GM12878 (cell line): ENCODE data around the gene P3H2. TPM values are rescaled to one million over a fixed set of nuclear protein-coding genes. Genes with fewer than 3 reads are reported as not detected.

ENCODE experiments used
- ATAC-seq: fragments of 200-7000 bp; cut with Tn5 transposase; 3 replicates; pipeline ENCODE4 v1.9.1; 2020; ENCODE audit warnings: mild to moderate bottlenecking, moderate library complexity
- BruUV-seq: library from RNA; stranded (reverse); fragments of 400-500 nt; replicated peaks from 2 replicates; lab custom pipeline; 2021; lab: Mats Ljungman, UMichigan
- CTCF ChIA-PET: fragments of 300-600 bp; sonication (Branson Sonifier 250); formaldehyde crosslinking; extraction: SDS; loops from one replicate; lab custom pipeline; 2021; ENCODE audit warnings: inconsistent platforms; lab: Yijun Ruan, JAX
- POLR2A ChIA-PET: fragments of 350-600 bp; formaldehyde crosslinking; extraction: SDS; loops from one replicate; lab custom pipeline; 2021; ENCODE audit warnings: inconsistent platforms; lab: Charles Lee
- RAD21 ChIA-PET: fragments of 300-600 bp; sonication (Branson Sonifier 250); formaldehyde crosslinking; loops from one replicate; lab custom pipeline; 2023; ENCODE audit warnings: antibody characterized with exemption; ENCODE audit not compliant: unreplicated experiment; lab: Charles Lee
- SMC1A ChIA-PET: fragments of 300-600 bp; sonication (Branson Sonifier 250); formaldehyde crosslinking; loops from one replicate; lab custom pipeline; 2023; ENCODE audit not compliant: unreplicated experiment, uncharacterized antibody; lab: Charles Lee
- DNase-seq: peaks from one replicate; pipeline ENCODE4 v3.0.0-alpha.2; 2011; ENCODE audit warnings: low read depth, low spot score
- FAIRE-seq: peaks from 3 replicates; lab custom pipeline; 2011; peaks lifted over from hg19 to GRCh38; lab: Jason Lieb, UNC
- H2AFZ ChIP-seq: 2 replicates; pipeline ENCODE4 v1.6.0; 2011; ENCODE audit warnings: low read depth, low read length, control low read depth; ENCODE audit not compliant: control insufficient read depth
- H3K27ac ChIP-seq: 2 replicates; pipeline ENCODE4 v1.5.1; 2011; ENCODE audit warnings: control low read depth; ENCODE audit not compliant: control insufficient read depth, insufficient read depth
- H3K27me3 ChIP-seq, 2 experiments: replicated peaks in 1 of 2; 2 replicates each; pipeline versions ENCODE4 v1.6.0 to v1.6.1; 2011; ENCODE audit warnings: low read length in 1 of 2; ENCODE audit not compliant: control insufficient read depth in 2 of 2, insufficient read depth in 2 of 2
- H3K36me3 ChIP-seq, 2 experiments: 2 replicates each; pipeline ENCODE4 v1.5.1; 2011; ENCODE audit warnings: low read length in 1 of 2; ENCODE audit not compliant: control insufficient read depth in 2 of 2, insufficient read depth in 2 of 2
- H3K4me1 ChIP-seq: 2 replicates; pipeline ENCODE4 v1.6.1; 2011; ENCODE audit warnings: mild to moderate bottlenecking, low read length, moderate library complexity, mixed read lengths; ENCODE audit not compliant: control insufficient read depth, insufficient read depth
- H3K4me2 ChIP-seq: 2 replicates; pipeline ENCODE4 v1.6.0; 2011; ENCODE audit warnings: control low read depth; ENCODE audit not compliant: control insufficient read depth, insufficient read depth
- H3K4me3 ChIP-seq: fragments of 200-600 bp; sonication (generic); 2 replicates; pipeline ENCODE4 v1.5.1; 2016
- H3K79me2 ChIP-seq: 2 replicates; pipeline ENCODE4 v1.6.0; 2011; ENCODE audit warnings: low read length; ENCODE audit not compliant: control insufficient read depth, insufficient read depth
- H3K9ac ChIP-seq: 2 replicates; pipeline ENCODE4 v1.8.0; 2011; ENCODE audit warnings: low read length, control low read depth, mixed read lengths; ENCODE audit not compliant: control insufficient read depth, insufficient read depth
- H3K9me3 ChIP-seq: replicated peaks from 3 replicates; pipeline ENCODE4 v1.5.1; 2011; ENCODE audit warnings: mild to moderate bottlenecking, low read length; ENCODE audit not compliant: control insufficient read depth, insufficient read depth
- H4K20me1 ChIP-seq: 2 replicates; pipeline ENCODE4 v1.6.0; 2011; ENCODE audit not compliant: control insufficient read depth, insufficient read depth
- CEBPB ChIP-seq, 2 experiments: fragments of 150-350 bp in 1 of 2; IDR thresholded peaks; 2 replicates each; pipeline ENCODE4 v1.6.1; 2012 to 2014; ENCODE audit warnings: low read depth in 2 of 2, low read length in 2 of 2, borderline replicate concordance in 1 of 2, inconsistent platforms in 1 of 2
- CHD2 ChIP-seq: IDR thresholded peaks from 2 replicates; pipeline ENCODE4 v1.6.1; 2011; ENCODE audit warnings: low read depth, low read length, improper control_type of control experiment, borderline replicate concordance
- FOXM1 ChIP-seq: IDR thresholded peaks from 2 replicates; pipeline ENCODE4 v1.6.1; 2012; ENCODE audit warnings: low read depth, mild to moderate bottlenecking, inconsistent platforms, low read length, moderate library complexity
- IKZF1 ChIP-seq: fragments of 450-650 bp; conservative IDR thresholded peaks from 2 replicates; pipeline ENCODE4 v1.6.1; 2017; ENCODE audit warnings: antibody characterized with exemption, mild to moderate bottlenecking
- MAX ChIP-seq: IDR thresholded peaks from 2 replicates; pipeline ENCODE4 v1.6.1; 2012; ENCODE audit warnings: low read depth, low read length, improper control_type of control experiment
- MEF2A ChIP-seq: IDR thresholded peaks from 2 replicates; pipeline ENCODE4 v1.6.1; 2011; ENCODE audit warnings: low read depth, mild to moderate bottlenecking, low read length, moderate library complexity; ENCODE audit not compliant: insufficient read depth
- PAX8 ChIP-seq: fragments of 450-650 bp; IDR thresholded peaks from 2 replicates; pipeline ENCODE4 v1.6.1; 2017; ENCODE audit warnings: mild to moderate bottlenecking, moderate library complexity
- RAD21 ChIP-seq: IDR thresholded peaks from 2 replicates; pipeline ENCODE4 v1.6.1; 2011; ENCODE audit warnings: mild to moderate bottlenecking, low read depth, low read length, moderate library complexity; ENCODE audit not compliant: insufficient read depth
- REST ChIP-seq: IDR thresholded peaks from 2 replicates; pipeline ENCODE4 v1.6.1; 2012; ENCODE audit warnings: mild to moderate bottlenecking, low read depth, low read length
- SP1 ChIP-seq: IDR thresholded peaks from one replicate; pipeline ENCODE4 v1.6.1; 2011; ENCODE audit warnings: low read depth, low read length
- SPI1 ChIP-seq: IDR thresholded peaks from 2 replicates; pipeline ENCODE4 v1.6.1; 2011; ENCODE audit warnings: low read depth, mild to moderate bottlenecking, low read length, moderate library complexity, borderline replicate concordance; ENCODE audit not compliant: insufficient read depth
- TBL1XR1 ChIP-seq: IDR thresholded peaks from 2 replicates; pipeline ENCODE4 v1.6.1; 2012; ENCODE audit warnings: low read depth, low read length, improper control_type of control experiment
- USF1 ChIP-seq: IDR thresholded peaks from 2 replicates; pipeline ENCODE4 v1.6.1; 2011; ENCODE audit warnings: borderline replicate concordance, low read depth, mild to moderate bottlenecking, moderate library complexity, mixed read lengths, low read length; ENCODE audit not compliant: insufficient read depth; ENCODE audit errors: extremely low read length
- ZBTB4 ChIP-seq: fragments of 450-650 bp; formaldehyde crosslinking; IDR thresholded peaks from 2 replicates; pipeline ENCODE4 v1.4.0; 2022; ENCODE audit warnings: mild to moderate bottlenecking, moderate library complexity
- ZNF24 ChIP-seq: fragments of 450-650 bp; IDR thresholded peaks from 2 replicates; pipeline ENCODE4 v1.6.1; 2017; ENCODE audit warnings: antibody characterized with exemption, mild to moderate bottlenecking
- WGBS: methylation state at CpG from one replicate; pipeline ENCODE4 v1.1.6; 2016; ENCODE audit warnings: low lambda C conversion rate; ENCODE audit not compliant: insufficient replicate concordance, insufficient coverage; ENCODE audit errors: missing lambda C conversion rate; 5-methylcytosine and 5-hydroxymethylcytosine counted together
- in situ Hi-C: fragments of 300-500 bp; cut with MboI; formaldehyde crosslinking; loops from 9 replicates; pipeline ENCODE4 v1.14.3; 2018; ENCODE audit warnings: mixed read lengths
- intact Hi-C: fragments of 100-400 bp; cut with micrococcal nuclease; formaldehyde crosslinking; loops from one replicate; pipeline ENCODE4 v1.14.2; 2022; ENCODE audit not compliant: unreplicated experiment
- polyA plus RNA-seq, 11 experiments: library from polyadenylated mRNA; depleted of rRNA in 4 of 11; unstranded in 6 of 11; stranded (reverse) in 5 of 11; fragments of >200 nt; fragmentation: Nextera tagmentation in 4 of 11; fragmentation: Illumina TruSeq in 1 of 11; extraction: Ambion mirVana in 4 of 11; extraction: Trizol in 1 of 11; gene quantifications; 1 replicate in 1 of 11; 2 replicates in 10 of 11; pipeline versions ENCODE4 v1.2.1 to v1.2.3, GENCODE V29; 2011 to 2016; ENCODE audit warnings: inconsistent platforms in 2 of 11, missing spikeins in 2 of 11, low read depth in 1 of 11
- total RNA-seq, 4 experiments: library from RNA; depleted of rRNA in 3 of 4; stranded (reverse); fragments of >200 nt in 3 of 4; fragmentation: Illumina TruSeq in 1 of 4; extraction: Trizol in 1 of 4; gene quantifications; 2 replicates each; pipeline versions ENCODE4 v1.2.1 to v1.2.3, GENCODE V29; 2013 to 2021

Gene P3H2
- total and polyA plus RNA-seq, 10 of the 15 experiments (the other 5 are each of a cell fraction or from before 2014, with no cell fraction given): 27.0 to 97.6 (median 83.2) TPM

GRCh38 chr3:190009614-190010013 lies 111.1 kb downstream of the P3H2 start:
- Histone ChIP-seq H3K9me3 (no peaks in the 10 kb centered on the region), H2AFZ (no peak overlapping the region), H3K4me3 (no peak overlapping the region), H4K20me1 (no peaks in the 10 kb centered on the region), H3K27me3 (no peaks in the 10 kb centered on the region; a peak in 1 of 4 replicates), H3K79me2 (no peaks in the 10 kb centered on the region), H3K27ac (no peak overlapping the region), H3K36me3 (no peaks in the 10 kb centered on the region), H3K4me1 (no peaks in the 10 kb centered on the region), H3K4me2 (no peak overlapping the region), H3K9ac (no peak overlapping the region)
- BruUV-seq: no TSS peak
- CTCF ChIA-PET: interaction anchor here (0.6 to 1.0 kb wide), 2 partner anchors 42 to 216 kb away, joined by 3 to 4 read pairs; no protein-coding TSS in a partner anchor
- FAIRE-seq (no peak), DNase-seq (no peak), ATAC-seq (0 out of 3 replicates have a peak, but pooled peaks have one; percentile 23)
- POLR2A ChIA-PET: no interaction called here
- in situ Hi-C loops: no loop called here
- RAD21 ChIA-PET: interaction anchor here (1.0 to 1.9 kb wide), 2 partner anchors 16 to 374 kb away, joined by 3 to 4 read pairs; no protein-coding TSS in a partner anchor
- SMC1A ChIA-PET: interaction anchor here (0.9 kb wide), 2 partner anchors 21 to 37 kb away, joined by 3 read pairs; no protein-coding TSS in a partner anchor
- intact Hi-C loops: no loop called here
- 0% methylated on average over 1 of the region's 1 CpG for WGBS
- no peak for TF ChIP-seq IKZF1
- TF ChIP-seq ZBTB4: no peak
- TF ChIP-seq MAX: no peak
- TF ChIP-seq FOXM1: no peak
- no peak for TF ChIP-seq PAX8
- no peak for TF ChIP-seq SP1
- TF ChIP-seq CEBPB (IDR thresholded peaks at IDR 0.05; ENCODE audit: borderline replicate concordance in 1 of 2, low read depth in 2 of 2, low read length in 2 of 2): no peak
- TF ChIP-seq REST: no peak
- TF ChIP-seq SPI1: no peak
- no peak for TF ChIP-seq ZNF24
- no peak for TF ChIP-seq MEF2A
- no peak for TF ChIP-seq TBL1XR1
- TF ChIP-seq USF1: no peak
- no peak for TF ChIP-seq RAD21
- TF ChIP-seq CHD2: no peak
